DOHH2 (cell line): ENCODE data around the gene ADAMTS16.

Experiments used
- H3F3A ChIP-seq: fragments of 200-600 bp; sonication (generic), shearing (Covaris generic); 2 replicates; pipeline ENCODE4 v1.6.0; 2016; ENCODE audit warnings: antibody characterized with exemption, mild to moderate bottlenecking; ENCODE audit not compliant: control insufficient read depth, insufficient read depth
- H3K27ac ChIP-seq: fragments of 200-600 bp; sonication (generic); 2 replicates; pipeline ENCODE4 v1.5.1; 2014; ENCODE audit warnings: low read depth, mild to moderate bottlenecking, low read length, moderate library complexity
- H3K27me3 ChIP-seq: fragments of 200-600 bp; sonication (generic); 2 replicates; pipeline ENCODE4 v1.6.1; 2014; ENCODE audit warnings: mild to moderate bottlenecking, low read length, mixed read lengths; ENCODE audit not compliant: control insufficient read depth
- H3K36me3 ChIP-seq: fragments of 200-600 bp; sonication (generic); 2 replicates; pipeline ENCODE4 v1.6.1; 2014; ENCODE audit warnings: mild to moderate bottlenecking, low read length, moderate library complexity, mixed read lengths; ENCODE audit not compliant: control insufficient read depth
- H3K4me1 ChIP-seq: fragments of 200-600 bp; sonication (generic); 2 replicates; pipeline ENCODE4 v1.6.1; 2014; ENCODE audit warnings: mild to moderate bottlenecking, low read length, mixed read lengths; ENCODE audit not compliant: control insufficient read depth
- H3K4me2 ChIP-seq: fragments of 200-600 bp; sonication (generic); 2 replicates; pipeline ENCODE4 v1.6.0; 2014; ENCODE audit warnings: mild to moderate bottlenecking, low read length, moderate library complexity
- H3K4me3 ChIP-seq: fragments of 200-600 bp; sonication (generic); 2 replicates; pipeline ENCODE4 v1.5.1; 2014; ENCODE audit warnings: mild to moderate bottlenecking, low read length, mixed read lengths
- H3K79me2 ChIP-seq: fragments of 200-600 bp; sonication (generic); 2 replicates; pipeline ENCODE4 v1.6.1; 2014; ENCODE audit warnings: mild to moderate bottlenecking, low read length, mixed read lengths; ENCODE audit not compliant: control insufficient read depth
- H3K9me2 ChIP-seq: fragments of 200-600 bp; sonication (generic); replicated peaks from 2 replicates; pipeline ENCODE4 v1.6.1; 2014; ENCODE audit warnings: mild to moderate bottlenecking, low read length, mixed read lengths; ENCODE audit not compliant: control insufficient read depth
- H3K9me3 ChIP-seq: fragments of 200-600 bp; sonication (generic); 2 replicates; pipeline ENCODE4 v1.6.1; 2014; ENCODE audit warnings: antibody characterized with exemption, low read length, mixed read lengths; ENCODE audit not compliant: control insufficient read depth, insufficient read depth
- H4K20me1 ChIP-seq: fragments of 200-600 bp; sonication (generic); 2 replicates; pipeline ENCODE4 v1.6.0; 2014; ENCODE audit warnings: low read depth, mild to moderate bottlenecking, antibody characterized with exemption, low read length, moderate library complexity; ENCODE audit not compliant: control insufficient read depth, insufficient read depth
- EZH2phosphoT487 ChIP-seq: fragments of 200-600 bp; sonication (generic); IDR thresholded peaks from 2 replicates; pipeline ENCODE4 v1.6.1; 2017; ENCODE audit warnings: borderline replicate concordance, mild to moderate bottlenecking, antibody characterized with exemption, low read length, moderate library complexity, mixed read lengths
- TF ChIP-seq, protein P1 (sequence below): fragments of 200-600 bp; sonication (generic); IDR thresholded peaks from one replicate; pipeline ENCODE4 v1.5.1; 2014; ENCODE audit warnings: antibody characterized with exemption, mild to moderate bottlenecking, low read depth, low read length; ENCODE audit not compliant: poor library complexity, severe bottlenecking

The ADAMTS16 gene

DNA sequence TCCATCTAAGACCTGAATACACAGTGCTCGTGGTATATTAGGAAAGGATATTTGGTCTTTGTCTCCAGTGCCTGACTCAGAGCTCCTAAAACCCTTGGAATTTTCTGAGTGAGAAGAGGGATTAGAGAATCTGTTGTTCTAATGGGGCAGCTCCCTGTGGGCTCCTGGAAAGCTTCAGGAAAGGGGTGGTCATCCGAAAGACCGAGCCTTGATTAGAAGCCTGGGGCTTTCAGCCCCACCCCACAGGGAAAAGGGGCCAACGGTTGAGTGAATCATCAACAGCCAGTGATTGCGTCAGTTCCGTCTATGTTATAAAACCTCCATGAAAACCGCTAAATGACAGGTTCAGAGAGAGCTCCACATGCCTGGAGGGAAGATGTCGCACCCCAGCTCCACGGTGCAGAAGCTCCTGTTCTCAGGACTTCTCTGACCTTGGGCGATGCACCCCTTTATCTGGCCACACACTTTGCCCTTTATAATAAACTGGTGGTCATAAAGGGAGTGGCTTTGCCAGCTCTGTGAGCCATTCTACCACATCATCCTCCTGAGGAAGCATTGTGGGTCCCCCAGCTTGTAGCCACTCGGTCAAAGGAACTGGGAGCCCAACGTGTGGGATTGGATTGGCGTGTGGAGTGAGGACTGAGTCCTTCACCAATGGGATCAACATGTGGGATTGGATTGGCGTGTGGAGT is 211.3 kb downstream of the ADAMTS16 start:
- TF ChIP-seq, protein P1, sequence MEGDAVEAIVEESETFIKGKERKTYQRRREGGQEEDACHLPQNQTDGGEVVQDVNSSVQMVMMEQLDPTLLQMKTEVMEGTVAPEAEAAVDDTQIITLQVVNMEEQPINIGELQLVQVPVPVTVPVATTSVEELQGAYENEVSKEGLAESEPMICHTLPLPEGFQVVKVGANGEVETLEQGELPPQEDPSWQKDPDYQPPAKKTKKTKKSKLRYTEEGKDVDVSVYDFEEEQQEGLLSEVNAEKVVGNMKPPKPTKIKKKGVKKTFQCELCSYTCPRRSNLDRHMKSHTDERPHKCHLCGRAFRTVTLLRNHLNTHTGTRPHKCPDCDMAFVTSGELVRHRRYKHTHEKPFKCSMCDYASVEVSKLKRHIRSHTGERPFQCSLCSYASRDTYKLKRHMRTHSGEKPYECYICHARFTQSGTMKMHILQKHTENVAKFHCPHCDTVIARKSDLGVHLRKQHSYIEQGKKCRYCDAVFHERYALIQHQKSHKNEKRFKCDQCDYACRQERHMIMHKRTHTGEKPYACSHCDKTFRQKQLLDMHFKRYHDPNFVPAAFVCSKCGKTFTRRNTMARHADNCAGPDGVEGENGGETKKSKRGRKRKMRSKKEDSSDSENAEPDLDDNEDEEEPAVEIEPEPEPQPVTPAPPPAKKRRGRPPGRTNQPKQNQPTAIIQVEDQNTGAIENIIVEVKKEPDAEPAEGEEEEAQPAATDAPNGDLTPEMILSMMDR: no peak
- TF ChIP-seq EZH2phosphoT487: no peak
- H4K20me1 ChIP-seq: no peaks in the 10 kb centered on the region
- H3K4me2 ChIP-seq: no peak overlapping the region
- no peak overlapping the region for H3K4me3 ChIP-seq
- no peaks in the 10 kb centered on the region for H3K9me3 ChIP-seq
- no peaks in the 10 kb centered on the region for H3K27me3 ChIP-seq
- no peaks in the 10 kb centered on the region for H3K36me3 ChIP-seq
- H3K4me1 ChIP-seq: no peaks in the 10 kb centered on the region
- no peaks in the 10 kb centered on the region for H3K79me2 ChIP-seq
- H3F3A ChIP-seq: no peaks in the 10 kb centered on the region
- no peaks in the 10 kb centered on the region for H3K9me2 ChIP-seq
- no peak overlapping the region for H3K27ac ChIP-seq

GRCh38 chr5:5352675-5353074 is 212.5 kb downstream of the ADAMTS16 start:
- H3K4me3 ChIP-seq: no peak overlapping the region
- H3K4me1 ChIP-seq: no peaks in the 10 kb centered on the region
- no peaks in the 10 kb centered on the region for H3K27me3 ChIP-seq
- H3K9me3 ChIP-seq: no peaks in the 10 kb centered on the region
- H3F3A ChIP-seq: no peaks in the 10 kb centered on the region
- H3K27ac ChIP-seq: no peak overlapping the region
- no peaks in the 10 kb centered on the region for H3K79me2 ChIP-seq
- H3K36me3 ChIP-seq: no peaks in the 10 kb centered on the region
- no peak overlapping the region for H3K4me2 ChIP-seq
- no peaks in the 10 kb centered on the region for H3K9me2 ChIP-seq
- H4K20me1 ChIP-seq: no peaks in the 10 kb centered on the region
- TF ChIP-seq, protein P1: no peak
- TF ChIP-seq EZH2phosphoT487: no peak

DNA sequence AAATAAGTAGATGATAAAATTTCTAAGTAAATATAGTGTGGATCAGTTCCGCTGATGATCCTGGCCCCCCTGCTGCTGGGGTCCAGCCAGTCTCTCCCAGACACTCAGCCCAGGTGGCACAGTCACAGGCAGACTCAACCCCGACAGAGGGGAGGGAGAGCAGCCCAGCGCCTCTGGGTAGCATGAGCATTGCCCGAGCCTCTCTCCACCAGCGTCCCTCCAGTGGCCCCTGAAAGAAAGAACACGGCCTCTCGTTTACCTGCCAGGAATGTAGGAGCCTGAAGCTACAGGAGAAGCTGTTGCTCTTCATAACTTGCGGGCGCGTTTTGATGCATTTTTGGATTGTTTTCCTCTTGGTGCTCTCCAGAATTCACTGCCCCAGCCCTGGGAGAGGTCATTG is 213.6 kb downstream of the ADAMTS16 start:
- H3F3A ChIP-seq: no peaks in the 10 kb centered on the region
- no peaks in the 10 kb centered on the region for H3K27me3 ChIP-seq
- no peaks in the 10 kb centered on the region for H3K9me3 ChIP-seq
- no peaks in the 10 kb centered on the region for H4K20me1 ChIP-seq
- TF ChIP-seq, protein P1: no peak
- no peak for TF ChIP-seq EZH2phosphoT487
- H3K36me3 ChIP-seq: no peaks in the 10 kb centered on the region
- H3K27ac ChIP-seq: no peak overlapping the region
- H3K4me2 ChIP-seq: no peak overlapping the region
- H3K4me3 ChIP-seq: no peak overlapping the region
- no peaks in the 10 kb centered on the region for H3K9me2 ChIP-seq
- H3K79me2 ChIP-seq: no peaks in the 10 kb centered on the region
- H3K4me1 ChIP-seq: no peaks in the 10 kb centered on the region
